Suppressor macrophage treated with lipopolysaccharide for 4 hours (primary cell): ENCODE measurements around the gene URGCP.
"Not testable (repeated sequence)": the region's sequence is repeated elsewhere in the genome, so short reads cannot be mapped to it uniquely, and the experiment has no call there.

Experiments used
- DNase-seq: peaks from one replicate; pipeline ENCODE4 v3.0.0-alpha.2; 2020

URGCP gene

GRCh38 chr7:43872406-43873110 is 33.8 kb downstream of the URGCP start:
- DNase-seq: peak; percentile 63

- DNase-seq: no peak
Observed at GRCh38 chr7:43871064-43871463, 35.3 kb downstream of the URGCP start.

DNA sequence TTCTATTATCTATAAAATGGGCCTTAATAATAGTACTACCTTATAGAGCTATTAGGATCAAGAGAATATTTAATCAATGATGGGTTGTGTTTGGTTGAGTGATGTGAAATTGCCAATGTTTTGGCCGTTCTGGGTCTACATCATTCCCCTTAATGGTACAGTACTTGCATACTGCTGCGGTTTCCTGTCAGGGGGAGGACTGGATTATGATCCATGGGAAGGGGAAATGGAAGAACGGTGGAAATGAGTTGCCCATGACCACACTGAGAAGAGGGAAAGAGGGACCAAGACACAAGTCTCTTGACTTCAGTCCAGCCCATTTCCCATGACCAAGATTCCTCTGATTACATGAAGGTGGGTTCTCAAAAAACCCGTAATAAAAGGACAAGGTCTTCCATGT is 36.1 kb downstream of the URGCP start:
- peak; percentile 22 for DNase-seq

DNA sequence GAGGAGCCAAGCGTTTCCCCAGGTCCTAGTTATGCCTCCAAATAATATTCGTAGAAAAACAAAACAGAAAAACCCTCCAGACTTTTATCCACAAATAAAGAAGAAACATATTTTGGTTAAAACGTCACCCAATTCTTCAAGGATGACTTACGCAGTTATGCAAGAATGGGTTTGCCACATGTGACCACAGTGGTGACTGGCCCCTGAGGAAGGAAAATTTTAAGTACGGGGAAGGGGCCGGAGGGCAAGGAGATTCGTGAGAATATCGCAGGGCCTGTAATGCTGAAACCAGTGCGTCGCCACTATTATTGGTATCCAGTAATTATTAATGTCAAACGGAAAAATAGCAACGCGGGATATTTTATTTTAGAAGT is 36.5 kb downstream of the URGCP start:
- peak; percentile 94 for DNase-seq

DNA sequence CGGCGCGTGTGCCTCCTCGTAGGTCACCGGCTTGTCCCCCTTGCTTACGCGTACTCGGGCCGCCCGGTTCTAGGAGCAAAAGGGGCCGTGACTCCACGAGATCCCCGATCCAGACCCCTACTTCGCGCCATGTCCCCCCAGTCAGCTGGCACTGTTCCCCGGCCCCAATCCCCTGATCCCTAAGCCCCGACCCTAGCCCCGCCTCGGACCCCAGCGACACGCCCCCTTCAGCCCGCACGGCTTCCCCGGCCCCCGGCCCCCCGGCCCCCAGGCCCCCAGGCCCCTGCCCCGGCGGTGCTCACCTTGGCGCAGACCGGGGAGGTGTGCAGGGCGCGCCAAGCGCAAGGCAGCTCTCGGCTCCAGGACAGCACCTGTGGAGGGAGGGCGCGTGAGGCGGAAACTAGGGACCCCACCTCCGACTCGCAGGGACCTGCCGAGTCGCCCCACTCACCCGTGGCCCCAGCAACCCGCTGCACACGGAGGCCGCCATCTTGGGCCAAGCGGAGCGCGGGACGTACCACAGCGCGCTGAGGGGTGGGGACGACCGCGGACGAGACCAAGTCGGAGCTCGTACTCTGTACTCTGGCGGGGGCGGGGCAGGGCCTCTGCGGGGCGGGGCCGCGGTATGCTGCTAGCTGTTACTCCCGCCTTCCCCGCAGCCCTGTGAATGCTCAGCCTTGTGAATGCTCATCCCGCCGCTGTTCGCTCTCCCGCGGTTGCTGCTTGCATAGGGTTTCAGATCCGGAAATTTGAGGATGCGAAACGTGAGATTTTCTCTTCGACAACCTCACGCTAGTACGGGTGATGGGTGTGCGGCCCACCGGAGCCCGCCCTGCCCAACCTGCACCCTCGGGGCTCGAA is 37.2 kb downstream of the URGCP start, which contains the start of gene MRPS24:
Gene MRPS24 (minus strand): TSS at position 512 of the 861 bp plus-strand sequence. CDS start 22 bp downstream, at position 490.
- DNase-seq: peak; percentile 98

DNA sequence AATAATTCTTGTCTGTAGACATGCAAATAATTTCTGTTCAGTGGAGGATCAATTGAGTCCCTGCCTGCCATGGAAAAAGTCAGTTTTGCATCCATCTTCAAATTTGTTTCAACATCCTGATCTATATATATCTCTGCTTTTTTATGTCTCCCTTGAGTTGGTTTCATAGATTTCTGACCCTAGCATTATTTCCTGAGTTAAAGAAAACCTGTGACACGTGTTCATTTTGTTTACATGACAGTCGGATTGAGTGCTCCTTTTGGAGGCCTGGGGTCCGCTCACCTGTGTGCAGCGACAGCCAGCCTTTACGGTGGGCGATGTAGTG is 37.8 kb downstream of the URGCP start:
- no peak for DNase-seq

- DNase-seq: no peak
Observed at GRCh38 chr7:43868181-43868580, 38.2 kb downstream of the URGCP start.

GRCh38 chr7:43865277-43865676 is 41.1 kb downstream of the URGCP start:
- DNase-seq: no peak

- no peak for DNase-seq
Observed at GRCh38 chr7:43864126-43864525, 42.3 kb downstream of the URGCP start.

DNA sequence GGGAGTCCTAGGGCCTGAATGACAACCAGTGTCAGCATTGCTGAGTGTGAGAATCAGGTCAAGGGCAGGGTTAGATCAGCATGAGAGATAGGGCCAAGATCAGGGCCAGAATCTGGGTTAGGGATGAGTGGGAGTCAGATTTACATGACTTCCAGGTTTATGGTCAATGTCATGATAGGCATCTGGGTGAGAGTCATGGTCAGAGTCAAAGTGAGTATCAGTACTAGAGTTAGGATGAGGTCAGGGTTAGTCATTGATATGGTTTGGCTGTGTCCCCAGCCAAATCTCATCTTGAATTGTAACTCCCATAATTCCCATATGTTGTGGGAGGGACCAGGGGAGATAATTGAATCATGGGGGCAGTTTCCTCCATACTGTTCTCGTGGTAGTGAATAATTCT is 49.4 kb downstream of the URGCP start:
- peak; percentile 18 for DNase-seq

GRCh38 chr7:43856316-43856715 is 50.1 kb downstream of the URGCP start:
- DNase-seq: no peak

DNA sequence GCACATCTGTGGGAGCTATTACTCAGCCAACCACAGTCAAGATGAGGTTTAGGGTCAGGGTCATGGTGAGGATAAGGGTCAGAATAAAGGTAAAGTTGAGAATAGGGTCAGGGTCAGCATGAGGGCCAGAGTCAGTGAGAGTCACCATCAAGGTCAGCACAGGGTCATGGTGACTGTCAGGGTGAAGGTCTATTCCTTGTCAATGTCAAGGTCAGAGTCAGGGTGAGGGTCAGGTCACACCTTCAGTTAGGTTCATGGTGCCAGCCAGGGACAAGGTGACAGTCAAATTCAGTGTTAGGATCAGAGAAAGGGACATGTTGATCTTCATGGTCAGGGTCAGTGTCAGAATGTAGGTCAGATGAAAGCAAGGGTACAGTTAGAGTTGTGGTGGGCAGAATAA is 51.2 kb downstream of the URGCP start:
- DNase-seq: no peak

- DNase-seq: no peak
Observed at GRCh38 chr7:43851805-43852204, 54.6 kb downstream of the URGCP start.

GRCh38 chr7:43850348-43851116 is 55.9 kb downstream of the URGCP start:
- DNase-seq: no peak

DNA sequence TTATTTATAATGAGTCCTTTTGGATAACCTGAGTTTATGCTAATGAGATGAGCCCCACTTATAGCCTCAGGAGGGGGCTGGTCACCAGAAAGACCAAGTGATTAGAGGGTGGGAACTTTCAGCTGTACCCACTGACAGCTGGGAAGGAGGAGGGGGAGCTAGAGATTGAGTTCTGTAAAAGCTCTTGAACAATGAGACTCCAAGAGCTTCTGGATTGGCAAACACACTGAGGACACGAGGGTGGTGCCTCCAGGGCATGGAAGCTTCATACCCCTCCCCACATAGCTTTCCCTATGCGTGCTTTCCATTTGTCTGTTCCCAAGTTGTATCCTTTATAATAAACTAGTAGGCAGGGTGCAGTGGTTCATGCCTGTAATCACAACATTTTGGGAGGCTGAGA is 57.3 kb downstream of the URGCP start:
- no peak for DNase-seq

GRCh38 chr7:43847496-43847895 is 58.9 kb downstream of the URGCP start:
- no peak for DNase-seq

GRCh38 chr7:43844662-43845061 is 61.7 kb downstream of the URGCP start:
- peak; percentile 19 for DNase-seq

DNA sequence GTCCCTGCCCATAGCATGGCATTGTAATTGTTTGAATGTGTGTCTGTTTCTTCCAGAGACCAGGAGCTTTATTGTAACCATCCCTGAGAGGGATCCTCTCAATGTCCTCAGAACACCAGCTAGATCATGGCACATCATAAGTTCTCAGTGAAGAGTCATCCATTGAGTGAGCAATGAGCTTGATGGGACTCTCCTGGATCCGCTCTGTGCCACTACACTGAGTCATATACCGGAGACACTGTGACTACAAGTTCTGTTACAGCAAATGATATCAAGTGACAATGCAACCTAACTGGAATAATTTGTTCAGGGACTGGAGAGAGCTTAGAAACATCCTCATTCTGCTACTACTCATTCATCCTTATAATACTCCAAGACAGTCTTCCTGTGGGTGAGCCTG is 62.1 kb downstream of the URGCP start:
- DNase-seq: peak; percentile 57

- DNase-seq: no peak
Observed at GRCh38 chr7:43843296-43843695, 63.1 kb downstream of the URGCP start.

DNA sequence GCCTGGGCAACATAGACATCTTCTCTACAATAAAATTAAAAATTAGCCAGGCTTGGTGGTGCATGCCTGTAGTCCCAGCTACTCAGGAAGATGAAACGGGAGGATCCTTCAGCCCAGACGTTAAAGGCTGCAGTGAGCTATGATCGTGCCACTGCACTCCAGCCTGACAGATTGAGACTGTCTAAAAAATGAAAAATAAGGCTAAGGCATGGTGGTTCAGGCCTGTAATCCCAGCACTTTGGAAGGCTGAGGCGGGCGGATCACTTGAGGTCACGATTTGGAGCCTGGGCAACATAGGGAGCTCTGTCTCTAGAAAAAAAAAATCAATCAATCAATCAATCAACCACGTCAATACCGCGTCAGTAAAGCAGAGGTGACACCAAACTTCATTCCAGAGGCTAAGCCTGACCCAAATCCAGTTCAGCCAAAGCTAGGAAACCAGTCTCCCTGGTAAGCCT is 68.2 kb downstream of the URGCP start:
- DNase-seq: no peak

GRCh38 chr7:43834463-43835251 is 71.7 kb downstream of the URGCP start:
- DNase-seq: peak; percentile 80

DNA sequence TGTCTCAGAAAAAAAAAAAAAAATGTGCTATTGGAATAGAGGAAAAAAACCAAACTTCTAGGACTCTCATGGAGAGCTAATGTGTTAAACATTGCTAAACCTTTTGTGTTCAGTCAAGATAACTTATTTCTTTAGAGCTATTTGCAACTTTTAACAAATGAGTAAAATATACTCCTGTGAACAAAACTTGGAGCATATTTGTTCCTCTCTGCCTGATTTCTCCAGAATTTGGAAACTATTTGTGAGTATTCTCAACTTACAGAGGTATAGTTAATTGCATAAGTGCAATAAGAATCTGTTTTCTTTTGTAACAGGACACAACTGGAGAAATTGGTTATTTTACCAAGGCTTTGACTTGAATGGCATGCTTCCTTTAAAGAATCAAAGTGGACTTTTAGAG is 75.5 kb downstream of the URGCP start:
- not testable (repeated sequence) for DNase-seq
